DOHH2 (cell line): Measurements from ENCODE around the gene LIPA.

Experiments
- CTCF ChIP-seq: fragments of 200-600 bp; sonication (generic); IDR thresholded peaks from one replicate; pipeline ENCODE4 v1.5.1; 2014; ENCODE audit warnings: antibody characterized with exemption, mild to moderate bottlenecking, low read depth, low read length; ENCODE audit not compliant: poor library complexity, severe bottlenecking
- EZH2phosphoT487 ChIP-seq: fragments of 200-600 bp; sonication (generic); IDR thresholded peaks from 2 replicates; pipeline ENCODE4 v1.6.1; 2017; ENCODE audit warnings: borderline replicate concordance, mild to moderate bottlenecking, antibody characterized with exemption, low read length, moderate library complexity, mixed read lengths

- no peak for TF ChIP-seq CTCF
- no peak for TF ChIP-seq EZH2phosphoT487
Measured at GRCh38 chr10:89171263-89171872, 80.2 kb downstream of the LIPA start.
